Measurements from ENCODE around the gene ERI2.
A peak's percentile ranks its signal among the peaks of the same experiment; 100 is the strongest.

ERI2 gene

GRCh38 chr16:20850981-20851380 lies 44.7 kb upstream of the ERI2 start:
- in situ Hi-C loops (cut with MboI; ENCODE audit: low pct_unique_long_range_greater_than_20kb, low sequenced_read_pairs, unreplicated experiment) = loop anchor here (5.0 kb wide), 1 partner anchor 231 kb away; no protein-coding TSS in a partner anchor
- DNase-seq (ENCODE audit: low spot score) = no peak
- TF ChIP-seq CTCF (IDR thresholded peaks at IDR 0.05; ENCODE audit: extremely low read depth, insufficient read depth, missing control alignments) = no peak

DNA sequence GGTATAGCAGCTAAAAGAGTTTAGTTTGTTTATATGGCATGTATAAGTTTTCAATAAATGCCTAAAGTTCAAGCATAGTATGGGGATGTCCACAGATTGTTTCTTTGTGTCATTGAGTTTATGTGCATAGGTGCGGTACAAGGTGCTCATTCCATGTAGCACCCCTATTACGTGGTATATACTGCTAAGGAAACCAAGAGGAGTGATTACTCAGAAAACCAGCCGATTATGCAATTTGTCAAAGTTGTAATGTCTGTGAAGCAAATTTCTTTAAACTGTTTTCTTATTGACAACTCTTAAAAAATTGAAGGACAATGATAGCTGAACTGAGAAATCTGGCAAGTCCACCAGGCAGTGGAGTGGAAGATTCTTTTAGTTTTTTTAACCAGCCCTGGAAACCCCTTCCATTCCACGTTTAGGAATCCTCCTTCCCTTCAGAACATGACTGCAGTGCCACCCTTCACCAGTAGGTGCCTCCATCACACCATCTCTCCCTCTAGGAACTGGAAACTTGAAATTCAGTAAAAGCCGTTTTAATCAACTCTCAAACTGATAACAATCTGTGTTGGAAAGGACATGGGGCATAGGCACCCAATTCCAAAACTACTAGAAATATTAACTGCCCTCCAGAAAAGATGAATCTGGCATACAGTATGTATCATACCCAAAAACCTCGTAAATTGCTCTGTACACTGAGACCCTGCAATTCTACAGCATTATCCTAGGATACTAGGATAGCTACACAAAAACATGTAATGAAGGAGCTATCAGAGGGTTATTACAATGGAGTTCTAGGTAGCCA lies 43.5 kb upstream of the ERI2 start:
- no peak for DNase-seq (ENCODE audit: low spot score)
- TF ChIP-seq CTCF (IDR thresholded peaks at IDR 0.05; ENCODE audit: extremely low read depth, insufficient read depth, missing control alignments) = peak; percentile 97
- in situ Hi-C loops (cut with MboI; ENCODE audit: low pct_unique_long_range_greater_than_20kb, low sequenced_read_pairs, unreplicated experiment) = loop anchor here (5.0 kb wide), 1 partner anchor 233 kb away; no protein-coding TSS in a partner anchor

DNA sequence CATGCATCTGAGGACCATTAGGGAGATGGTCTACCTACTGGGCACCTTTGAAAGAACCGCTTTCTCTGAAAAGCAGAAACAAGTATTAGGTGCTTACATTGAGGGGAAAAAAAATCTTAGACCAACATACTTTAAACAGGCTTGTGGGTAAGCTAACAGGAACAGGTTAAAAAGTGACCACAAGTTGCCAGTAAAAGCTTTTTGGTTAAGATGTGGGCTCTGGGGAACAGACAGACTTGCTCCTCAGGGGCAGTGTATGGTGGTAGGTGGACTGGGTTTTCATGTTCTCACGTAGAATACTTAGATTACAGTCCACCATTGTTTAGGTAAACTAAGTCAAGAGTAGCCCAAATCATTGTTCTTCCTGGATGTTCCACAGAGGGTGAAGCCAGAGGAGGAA lies 41.3 kb upstream of the ERI2 start:
- DNase-seq (ENCODE audit: low spot score) = no peak
- no peak for TF ChIP-seq CTCF (IDR thresholded peaks at IDR 0.05; ENCODE audit: extremely low read depth, insufficient read depth, missing control alignments)
- in situ Hi-C loops (cut with MboI; ENCODE audit: low pct_unique_long_range_greater_than_20kb, low sequenced_read_pairs, unreplicated experiment) = no loop called here

DNA sequence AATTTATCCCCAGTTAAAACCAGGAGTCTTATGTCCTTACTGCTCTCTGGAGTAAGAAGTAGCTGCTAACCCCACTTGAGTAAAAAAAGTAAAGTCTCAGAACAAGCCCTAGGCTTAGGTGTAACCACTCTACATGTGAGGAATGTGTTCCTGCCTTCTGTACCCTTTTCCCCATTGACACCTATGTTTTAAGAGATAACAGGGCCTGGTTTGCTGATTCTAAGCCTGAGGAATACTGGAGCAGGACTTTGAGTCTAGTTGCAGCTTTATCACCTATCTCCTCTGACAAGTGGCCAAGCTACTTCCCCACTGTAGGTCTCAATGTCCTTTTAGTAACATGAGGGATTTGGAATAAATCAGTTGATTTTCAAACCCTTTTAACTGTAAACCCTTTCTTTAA lies 40.3 kb upstream of the ERI2 start:
- DNase-seq (ENCODE audit: low spot score) = no peak
- in situ Hi-C loops (cut with MboI; ENCODE audit: low pct_unique_long_range_greater_than_20kb, low sequenced_read_pairs, unreplicated experiment) = no loop called here
- no peak for TF ChIP-seq CTCF (IDR thresholded peaks at IDR 0.05; ENCODE audit: extremely low read depth, insufficient read depth, missing control alignments)

DNA sequence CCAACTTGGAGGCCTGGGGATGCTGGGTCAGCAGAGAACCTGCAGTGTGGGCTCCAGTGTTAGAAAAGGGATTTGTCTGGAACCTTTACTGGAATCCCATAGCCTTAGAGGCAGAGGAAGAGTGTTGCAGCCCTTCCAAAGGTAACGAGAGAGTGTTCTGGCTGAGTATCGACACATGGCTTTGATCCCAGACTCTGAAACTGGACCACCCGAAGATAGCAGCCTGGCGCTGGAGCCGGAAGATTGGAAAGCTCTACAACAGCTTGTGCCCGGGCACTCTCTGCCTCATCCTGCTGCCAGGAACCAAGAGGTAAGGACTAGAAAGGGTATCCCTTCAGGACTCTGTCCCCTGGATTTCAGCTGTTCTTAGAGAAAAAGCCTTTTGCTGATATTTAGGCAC lies 39.8 kb upstream of the ERI2 start:
- in situ Hi-C loops (cut with MboI; ENCODE audit: low pct_unique_long_range_greater_than_20kb, low sequenced_read_pairs, unreplicated experiment) = no loop called here
- no peak for DNase-seq (ENCODE audit: low spot score)
- TF ChIP-seq CTCF (IDR thresholded peaks at IDR 0.05; ENCODE audit: extremely low read depth, insufficient read depth, missing control alignments) = no peak

GRCh38 chr16:20844588-20844987 lies 38.3 kb upstream of the ERI2 start:
- in situ Hi-C loops (cut with MboI; ENCODE audit: low pct_unique_long_range_greater_than_20kb, low sequenced_read_pairs, unreplicated experiment) = no loop called here
- TF ChIP-seq CTCF (IDR thresholded peaks at IDR 0.05; ENCODE audit: extremely low read depth, insufficient read depth, missing control alignments) = no peak
- no peak for DNase-seq (ENCODE audit: low spot score)
